Pancreas (tissue), 10 donors: ENCODE measurements around the gene INHBC. TPM values are rescaled to one million over a fixed set of nuclear protein-coding genes. Genes with fewer than 3 reads are reported as not detected.

ENCODE experiments used
- ATAC-seq, 4 donors: fragments of 200-7000 bp; cut with Tn5 transposase; one replicate each; pipeline versions ENCODE4 v1.8.0 to v1.9.1; 2020; ENCODE audit warnings: mild to moderate bottlenecking in 4 of 4, moderate library complexity in 4 of 4
- DNase-seq, 6 donors: peaks; one replicate each; pipeline ENCODE4 v3.0.0-alpha.2; 2020
- FAIRE-seq: peaks from 2 replicates; lab custom pipeline; 2012; peaks lifted over from hg19 to GRCh38; lab: Jason Lieb, UNC
- H3K27ac ChIP-seq, 4 donors: fragments of 200-600 bp; sonication (generic); 1 replicate in 3 of 4; 2 replicates in 1 of 4; pipeline versions ENCODE4 v1.5.0 to v1.8.0; 2020
- H3K27me3 ChIP-seq, 4 donors: fragments of 200-600 bp; one replicate each; pipeline ENCODE4 v1.8.0; 2021
- H3K36me3 ChIP-seq, 3 donors: fragments of 200-600 bp; sonication (generic) in 1 of 3; one replicate each; pipeline versions ENCODE4 v1.5.0 to v1.8.0; 2020 to 2021
- H3K4me1 ChIP-seq, 3 donors: fragments of 200-600 bp; one replicate each; pipeline ENCODE4 v1.8.0; 2021
- H3K4me3 ChIP-seq, 4 donors: fragments of 200-600 bp; sonication (generic) in 2 of 4; one replicate each; pipeline versions ENCODE4 v1.5.0 to v1.8.0; 2020 to 2021
- H3K9me3 ChIP-seq, 4 donors: fragments of 200-600 bp; one replicate each; pipeline ENCODE4 v1.8.0; 2021
- CTCF ChIP-seq, 4 donors: fragments of 200-600 bp; sonication (generic) in 3 of 4; IDR thresholded peaks; one replicate each; pipeline versions ENCODE4 v1.5.0 to v1.8.0; 2021; ENCODE audit warnings: antibody characterized with exemption in 4 of 4
- WGBS, 2 donors: extraction: QIAGEN DNeasy Blood & Tissue Kit; methylation state at CpG; one replicate each; pipeline ENCODE4 v1.1.7; 2013; 5-methylcytosine and 5-hydroxymethylcytosine counted together
- intact Hi-C, 3 donors: fragments of 100-400 bp; cut with DNase I; formaldehyde crosslinking; loops; one replicate each; pipeline versions ENCODE4 v1.11.1 to v1.14.2; 2022
- polyA plus RNA-seq, 2 donors: library from polyadenylated mRNA; stranded (reverse); fragments of 200-250 nt; gene quantifications; one replicate each; pipeline ENCODE4 v1.2.3, GENCODE V29; 2013
- total RNA-seq, 6 donors: library from RNA; stranded (reverse); fragmentation: NEBNext Ultra II Directional in 4 of 6; extraction: Animal tissue kit (Norgen Biotek cat#: 25700) in 4 of 6; gene quantifications; one replicate each; pipeline versions ENCODE4 v1.2.1 to v1.2.4, GENCODE V29; 2021 to 2023
- donor health status: healthy with polysubstance abuse.
- donor health status: DM: no; HTN: no; CAD: no; lungs with moderate emphysema.
- donor health status: DM: no; HTN: no; CAD: no.
- donor health status: control.
- donor health status: control.
- donor health status: Bipolar disorder and iron deficiency.
- donor health status: DM: yes; HTN: yes; CAD: no.
- donor health status: DM: no; HTN: no; CAD: no.
- donor health status: DM: no; HTN: no; CAD: no.
- donor health status: DM: yes; HTN: yes; CAD: no.

INHBC gene
- total and polyA plus RNA-seq, 8 donors: 0.09 TPM; not detected in 6

DNA sequence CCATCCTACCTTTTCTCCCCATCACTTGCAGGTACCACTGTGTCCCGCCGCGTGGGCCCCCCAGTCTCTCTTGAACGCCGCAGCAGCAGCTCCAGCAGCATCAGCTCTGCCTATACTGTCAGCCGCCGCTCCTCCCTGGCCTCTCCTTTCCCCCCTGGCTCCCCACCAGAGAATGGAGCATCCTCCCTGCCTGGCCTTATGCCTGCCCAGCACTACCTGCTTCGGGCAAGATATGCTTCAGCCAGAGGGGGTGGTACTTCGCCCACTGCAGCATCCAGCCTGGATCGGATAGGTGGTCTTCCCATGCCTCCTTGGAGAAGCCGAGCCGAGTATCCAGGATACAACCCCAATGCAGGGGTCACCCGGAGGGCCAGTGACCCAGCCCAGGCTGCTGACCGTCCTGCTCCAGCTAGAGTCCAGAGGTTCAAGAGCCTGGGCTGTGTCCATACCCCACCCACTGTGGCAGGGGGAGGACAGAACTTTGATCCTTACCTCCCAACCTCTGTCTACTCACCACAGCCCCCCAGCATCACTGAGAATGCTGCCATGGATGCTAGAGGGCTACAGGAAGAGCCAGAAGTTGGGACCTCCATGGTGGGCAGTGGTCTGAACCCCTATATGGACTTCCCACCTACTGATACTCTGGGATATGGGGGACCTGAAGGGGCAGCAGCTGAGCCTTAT is 35.8 kb downstream of the INHBC start:
- Histone ChIP-seq H3K36me3 (no peaks in the 10 kb centered on the region), H3K4me3 (no peak overlapping the region), H3K4me1 (peaks cover 0 to 3% (median 3%) of the 10 kb centered on the region in 3 donors), H3K9me3 (no peaks in the 10 kb centered on the region), H3K27ac (no peak overlapping the region), H3K27me3 (no peaks in the 10 kb centered on the region)
- TF ChIP-seq CTCF (IDR thresholded peaks at IDR 0.05): no peak
- no peak for ATAC-seq
- intact Hi-C loops: no loop called here
- 82 to 87% methylated on average over 13 to 14 of the region's 14 CpGs for WGBS, 2 donors
- FAIRE-seq: no peak
- peak in 1 of 6 donors; percentile 35 for DNase-seq

- Histone ChIP-seq H3K27ac (no peak overlapping the region), H3K9me3 (no peaks in the 10 kb centered on the region), H3K36me3 (no peaks in the 10 kb centered on the region), H3K4me1 (peaks cover under 1 to 5% (median 3%) of the 10 kb centered on the region in 3 donors), H3K27me3 (no peaks in the 10 kb centered on the region), H3K4me3 (no peak overlapping the region)
- DNase-seq (peak in 2 of 6 donors; percentile 2 to 10), ATAC-seq (no peak), FAIRE-seq (no peak)
- intact Hi-C loops: no loop called here
- 77 to 91% methylated on average over 4 of the region's 4 CpGs for WGBS, 2 donors
- TF ChIP-seq CTCF (IDR thresholded peaks at IDR 0.05): no peak
Measured at GRCh38 chr12:57470970-57471656, 36.5 kb downstream of the INHBC start.

DNA sequence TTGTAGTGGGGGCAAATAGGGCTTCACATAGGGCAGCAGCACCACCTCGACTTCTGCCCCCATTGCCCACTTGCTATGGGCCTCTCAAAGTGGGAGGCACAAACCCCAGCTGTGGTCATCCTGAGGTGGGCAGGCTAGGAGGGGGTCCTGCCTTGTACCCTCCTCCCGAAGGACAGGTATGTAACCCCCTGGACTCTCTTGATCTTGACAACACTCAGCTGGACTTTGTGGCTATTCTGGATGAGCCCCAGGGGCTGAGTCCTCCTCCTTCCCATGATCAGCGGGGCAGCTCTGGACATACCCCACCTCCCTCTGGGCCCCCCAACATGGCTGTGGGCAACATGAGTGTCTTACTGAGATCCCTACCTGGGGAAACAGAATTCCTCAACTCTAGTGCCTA is 37.1 kb downstream of the INHBC start:
- no peak overlapping the region for H3K27ac ChIP-seq
- ATAC-seq (no peak), FAIRE-seq (no peak), DNase-seq (peak in 1 of 6 donors; percentile 17)
- intact Hi-C loops: no loop called here
- H3K4me3 ChIP-seq: no peak overlapping the region
- WGBS, 2 donors: 78 to 90% methylated on average over 3 of the region's 3 CpGs
- no peaks in the 10 kb centered on the region for H3K36me3 ChIP-seq
- no peaks in the 10 kb centered on the region for H3K9me3 ChIP-seq
- H3K4me1 ChIP-seq: peaks cover 3 to 5% (median 3%) of the 10 kb centered on the region in 3 donors
- no peak for TF ChIP-seq CTCF (IDR thresholded peaks at IDR 0.05)
- H3K27me3 ChIP-seq: peaks cover 0 to 4% (median 0%) of the 10 kb centered on the region in 4 donors

DNA sequence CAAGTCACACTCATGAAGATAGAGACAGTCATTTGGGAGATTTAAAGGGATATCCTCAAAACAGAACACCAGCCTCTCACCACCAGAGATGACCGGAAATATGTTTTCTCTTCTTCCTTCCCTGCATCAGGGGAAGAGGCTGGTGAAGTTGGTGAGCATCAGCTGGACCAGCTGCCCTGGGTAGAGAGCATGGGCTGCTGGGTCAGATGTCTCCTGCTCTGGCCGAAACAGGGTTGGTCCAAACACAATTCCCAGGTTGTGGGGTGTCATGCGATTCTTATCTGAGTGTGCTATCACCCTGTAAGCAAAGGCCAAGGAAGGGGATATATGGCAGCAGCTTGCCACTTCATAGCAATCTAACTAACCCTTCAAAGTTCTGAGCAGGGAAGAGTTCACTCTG is 37.8 kb downstream of the INHBC start:
- 73 to 77% methylated on average over 3 of the region's 3 CpGs for WGBS, 2 donors

More for the DNA sequence above, 37.8 kb downstream of the INHBC start:
- no peak overlapping the region for H3K27ac ChIP-seq
- H3K36me3 ChIP-seq: no peaks in the 10 kb centered on the region
- no peak for FAIRE-seq
- ATAC-seq: no peak
- TF ChIP-seq CTCF (IDR thresholded peaks at IDR 0.05): no peak
- DNase-seq: peak in 1 of 6 donors; percentile 13
- H3K9me3 ChIP-seq: no peaks in the 10 kb centered on the region
- H3K27me3 ChIP-seq: peaks cover 0 to 4% (median 0%) of the 10 kb centered on the region in 4 donors
- H3K4me3 ChIP-seq: no peak overlapping the region
- intact Hi-C loops: no loop called here
- H3K4me1 ChIP-seq: peaks cover 3 to 5% (median 3%) of the 10 kb centered on the region in 3 donors
